Hematopoietic multipotent progenitor cell treated with erythropoietin and hydrocortisone succinate and interleukin-3 and kit ligand, for 8 days (in vitro differentiated cells): ENCODE data around the gene ATM.

Experiments used
- DNase-seq: peaks from one replicate; pipeline ENCODE4 v3.0.0-alpha.2; 2015

ATM gene

GRCh38 chr11:108221371-108221770 is 1.5 kb upstream of the ATM start:
- peak; percentile 46 for DNase-seq

GRCh38 chr11:108221911-108222573 is 825 bp upstream of the ATM start:
- DNase-seq = peak; percentile 24

GRCh38 chr11:108223348-108224149 is 682 bp downstream of the ATM start:
- peak; percentile 89 for DNase-seq

GRCh38 chr11:108224366-108224765 is 1.5 kb downstream of the ATM start:
- no peak for DNase-seq

- no peak for DNase-seq
Measured at GRCh38 chr11:108224911-108225786, 2.3 kb downstream of the ATM start.

- no peak for DNase-seq
Measured at GRCh38 chr11:108226036-108226435, 3.2 kb downstream of the ATM start.

- no peak for DNase-seq
Measured at GRCh38 chr11:108228251-108228650, 5.4 kb downstream of the ATM start.

GRCh38 chr11:108233277-108233945 is 10.5 kb downstream of the ATM start:
- DNase-seq = no peak

GRCh38 chr11:108235192-108235591 is 12.3 kb downstream of the ATM start:
- no peak for DNase-seq

- DNase-seq = no peak
Measured at GRCh38 chr11:108235633-108236032, 12.8 kb downstream of the ATM start.

- DNase-seq = no peak
Measured at GRCh38 chr11:108237058-108237481, 14.2 kb downstream of the ATM start.

GRCh38 chr11:108239076-108239475 is 16.2 kb downstream of the ATM start:
- DNase-seq = no peak

GRCh38 chr11:108241330-108242037 is 18.6 kb downstream of the ATM start:
- peak; percentile 82 for DNase-seq

GRCh38 chr11:108242422-108242821 is 19.6 kb downstream of the ATM start:
- DNase-seq = no peak

- no peak for DNase-seq
Measured at GRCh38 chr11:108246308-108246707, 23.4 kb downstream of the ATM start.

- DNase-seq = no peak
Measured at GRCh38 chr11:108246885-108247284, 24.0 kb downstream of the ATM start.

- DNase-seq = no peak
Measured at GRCh38 chr11:108253176-108253575, 30.3 kb downstream of the ATM start.

GRCh38 chr11:108269583-108269982 is 46.7 kb downstream of the ATM start:
- no peak for DNase-seq

GRCh38 chr11:108276985-108277616 is 54.2 kb downstream of the ATM start:
- peak; percentile 36 for DNase-seq

- DNase-seq = no peak
Measured at GRCh38 chr11:108278546-108278945, 55.7 kb downstream of the ATM start.

- DNase-seq = no peak
Measured at GRCh38 chr11:108278954-108279353, 56.1 kb downstream of the ATM start.

- DNase-seq = peak; percentile 38
Measured at GRCh38 chr11:108286370-108286769, 63.5 kb downstream of the ATM start.
